WTC11 (cell line): ENCODE results near the gene MAP4K4.

Experiments
- RORB ChIP-seq: fragments of 250-450 bp; sonication (Bioruptor Pico); IDR thresholded peaks from 2 replicates; pipeline ENCODE4 v1.9.0; 2021; ENCODE audit warnings: mild to moderate bottlenecking
- ZNF317 ChIP-seq: sonication (generic); formaldehyde crosslinking; IDR thresholded peaks from 2 replicates; pipeline ENCODE4 v1.8.1; 2023; ENCODE audit warnings: low read depth, mild to moderate bottlenecking, moderate library complexity, missing genetic modification reagents, borderline replicate concordance
- TF ChIP-seq, protein P1 (sequence below): fragments of 200-600 bp; IDR thresholded peaks from 2 replicates; pipeline ENCODE4 v1.8.0; 2022; ENCODE audit warnings: antibody characterized with exemption

DNA sequence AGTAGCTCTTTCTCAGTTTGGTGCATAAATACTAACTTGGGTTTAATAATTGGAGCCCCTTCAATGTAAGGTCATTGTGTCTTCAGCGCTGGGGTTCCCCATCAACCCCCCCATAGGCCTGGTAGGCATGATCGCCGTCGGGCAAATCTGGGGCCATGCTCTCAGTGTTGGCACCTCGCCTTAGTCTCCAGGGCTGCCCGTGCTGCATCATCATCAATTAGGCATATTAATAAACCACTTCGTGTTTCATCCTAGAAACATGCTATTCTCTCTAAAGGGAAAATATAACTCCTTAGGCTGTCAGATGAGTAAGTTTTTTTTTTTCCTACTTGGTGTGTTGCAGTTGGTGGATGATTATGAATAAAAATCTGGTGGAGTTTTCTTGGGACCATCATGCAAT, 197.5 kb downstream of the MAP4K4 start:
- TF ChIP-seq, protein P1, sequence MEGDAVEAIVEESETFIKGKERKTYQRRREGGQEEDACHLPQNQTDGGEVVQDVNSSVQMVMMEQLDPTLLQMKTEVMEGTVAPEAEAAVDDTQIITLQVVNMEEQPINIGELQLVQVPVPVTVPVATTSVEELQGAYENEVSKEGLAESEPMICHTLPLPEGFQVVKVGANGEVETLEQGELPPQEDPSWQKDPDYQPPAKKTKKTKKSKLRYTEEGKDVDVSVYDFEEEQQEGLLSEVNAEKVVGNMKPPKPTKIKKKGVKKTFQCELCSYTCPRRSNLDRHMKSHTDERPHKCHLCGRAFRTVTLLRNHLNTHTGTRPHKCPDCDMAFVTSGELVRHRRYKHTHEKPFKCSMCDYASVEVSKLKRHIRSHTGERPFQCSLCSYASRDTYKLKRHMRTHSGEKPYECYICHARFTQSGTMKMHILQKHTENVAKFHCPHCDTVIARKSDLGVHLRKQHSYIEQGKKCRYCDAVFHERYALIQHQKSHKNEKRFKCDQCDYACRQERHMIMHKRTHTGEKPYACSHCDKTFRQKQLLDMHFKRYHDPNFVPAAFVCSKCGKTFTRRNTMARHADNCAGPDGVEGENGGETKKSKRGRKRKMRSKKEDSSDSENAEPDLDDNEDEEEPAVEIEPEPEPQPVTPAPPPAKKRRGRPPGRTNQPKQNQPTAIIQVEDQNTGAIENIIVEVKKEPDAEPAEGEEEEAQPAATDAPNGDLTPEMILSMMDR, result no peak
- TF ChIP-seq ZNF317 (CRISPR knock-in tag) (no peak), RORB (CRISPR knock-in tag) (no peak)
